IPS-18c (cell line): ENCODE measurements around the gene GEMIN2.
A peak's percentile ranks its signal among the peaks of the same experiment; 100 is the strongest.
"Not testable (repeated sequence)": the region's sequence is repeated elsewhere in the genome, so short reads cannot be mapped to it uniquely, and the experiment has no call there.

ENCODE experiments used
- H3K4me3 ChIP-seq: 2 replicates; pipeline ENCODE4 v1.7.0; 2013; ENCODE audit warnings: low read depth, mild to moderate bottlenecking, low read length, moderate library complexity; ENCODE audit not compliant: insufficient read depth
- H3K9me3 ChIP-seq: one replicate; pipeline ENCODE4 v1.6.1; 2013; ENCODE audit warnings: mild to moderate bottlenecking, low read length, moderate library complexity; ENCODE audit not compliant: control insufficient read depth, insufficient read depth

Gene GEMIN2, protein sequence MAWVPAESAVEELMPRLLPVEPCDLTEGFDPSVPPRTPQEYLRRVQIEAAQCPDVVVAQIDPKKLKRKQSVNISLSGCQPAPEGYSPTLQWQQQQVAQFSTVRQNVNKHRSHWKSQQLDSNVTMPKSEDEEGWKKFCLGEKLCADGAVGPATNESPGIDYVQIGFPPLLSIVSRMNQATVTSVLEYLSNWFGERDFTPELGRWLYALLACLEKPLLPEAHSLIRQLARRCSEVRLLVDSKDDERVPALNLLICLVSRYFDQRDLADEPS

DNA sequence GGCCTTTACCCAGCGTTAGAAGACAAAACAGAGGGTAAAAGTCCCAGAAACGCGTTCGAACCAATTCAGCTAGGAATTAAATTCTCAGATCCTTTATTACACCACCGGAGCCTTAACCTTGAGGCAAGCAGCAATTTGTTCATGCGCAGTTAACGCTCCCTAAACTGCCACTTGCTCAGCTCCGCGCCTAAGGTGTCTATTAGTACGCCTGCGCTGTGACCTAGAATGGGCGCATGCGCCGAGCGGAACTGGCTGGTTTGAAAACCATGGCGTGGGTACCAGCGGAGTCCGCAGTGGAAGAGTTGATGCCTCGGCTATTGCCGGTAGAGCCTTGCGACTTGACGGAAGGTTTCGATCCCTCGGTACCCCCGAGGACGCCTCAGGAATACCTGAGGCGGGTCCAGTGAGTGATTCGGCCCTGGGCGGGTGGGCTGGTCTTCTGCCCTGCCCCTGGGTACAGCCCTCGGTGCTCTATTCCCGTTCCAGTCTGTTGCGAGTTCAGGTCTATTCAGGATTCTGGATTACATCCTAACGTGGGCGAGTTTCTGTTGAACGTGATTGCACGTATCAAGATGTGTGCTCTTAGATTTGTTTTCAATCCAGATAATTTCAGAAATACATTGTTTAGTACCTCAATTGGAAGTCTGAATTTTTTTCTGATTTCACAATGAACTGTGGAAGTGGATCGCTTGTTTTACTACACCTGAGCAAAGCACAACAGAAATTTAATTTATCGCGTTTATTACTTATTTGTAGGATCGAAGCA is at the start of gene GEMIN2:
TSS of gene GEMIN2 (plus strand) at position 251 of the 766 bp plus-strand sequence. CDS start at position 267, 16 bp downstream.
- no peaks in the 10 kb centered on the region for H3K9me3 ChIP-seq
- peak within 1 kb of the TSS; percentile 87 for H3K4me3 ChIP-seq

DNA sequence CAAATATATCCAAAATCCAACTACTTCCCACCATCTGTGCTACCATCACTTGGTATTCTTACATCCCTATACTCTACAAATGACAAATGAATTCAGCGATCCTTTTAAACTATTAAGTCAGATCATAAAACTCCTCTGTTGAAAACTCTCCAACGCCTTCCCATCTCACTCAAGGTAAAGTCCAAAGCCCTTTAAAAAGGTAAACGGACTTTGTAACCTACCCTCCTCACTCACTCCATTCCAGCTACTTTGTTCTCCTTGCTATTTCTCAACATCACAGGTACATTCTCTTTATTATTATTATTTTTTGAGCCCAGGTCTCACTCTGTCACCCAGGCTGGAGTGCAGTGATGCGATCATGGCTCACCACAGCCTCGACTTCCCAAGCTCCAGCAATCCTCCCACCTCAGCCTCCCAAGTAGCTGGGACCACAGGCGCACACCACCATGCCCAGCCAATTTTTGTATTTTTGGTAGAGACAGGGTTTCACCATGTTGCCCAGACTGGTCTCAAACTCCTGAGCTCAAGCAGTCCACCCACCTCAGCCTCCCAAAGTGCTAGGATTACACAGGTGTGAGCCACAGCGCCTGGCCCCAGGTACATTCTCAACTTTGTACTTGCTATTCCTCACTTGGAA is 44.8 kb upstream of the GEMIN2 start:
- not testable (repeated sequence) for H3K9me3 ChIP-seq, H3K4me3 ChIP-seq

DNA sequence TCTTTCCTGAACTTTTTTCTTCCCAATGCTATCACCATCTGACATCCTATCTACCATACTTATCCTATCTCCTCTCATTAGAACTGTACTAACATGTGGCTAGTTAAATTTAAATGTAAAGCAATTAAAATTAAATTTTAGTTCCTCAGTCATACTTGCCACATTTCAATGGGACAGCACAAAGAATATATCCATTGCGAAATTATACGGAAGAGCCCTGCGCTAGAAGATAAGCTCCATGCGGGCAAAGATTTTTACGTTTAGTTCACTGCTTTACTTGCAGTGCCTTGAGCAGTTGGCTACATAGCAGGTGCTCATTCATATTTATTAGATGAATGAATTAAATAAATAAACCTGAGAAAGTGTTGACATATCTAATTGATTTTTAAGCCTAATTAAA is 44.2 kb upstream of the GEMIN2 start:
- Histone ChIP-seq H3K9me3 (no peaks in the 10 kb centered on the region), H3K4me3 (no peak overlapping the region)

DNA sequence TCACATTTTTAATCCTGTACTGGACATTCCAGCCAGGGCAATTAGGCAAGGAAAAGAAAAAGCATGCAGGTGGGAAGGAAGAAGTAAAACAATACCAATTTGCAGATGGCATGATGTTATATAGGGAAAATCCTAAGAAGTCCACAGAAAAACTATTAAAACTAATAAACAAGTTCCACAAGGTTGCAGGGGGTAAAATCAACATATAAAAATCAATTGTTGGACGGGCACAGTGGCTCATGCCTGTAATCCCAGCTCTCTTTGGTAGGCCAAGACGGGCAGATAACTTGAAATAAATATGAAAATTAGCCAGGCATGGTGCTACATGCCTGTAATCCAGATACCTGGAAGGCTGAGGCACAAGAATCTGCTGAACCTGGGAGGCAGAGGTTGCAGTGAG is 43.0 kb upstream of the GEMIN2 start:
- Histone ChIP-seq H3K9me3 (no peaks in the 10 kb centered on the region), H3K4me3 (no peak overlapping the region)

DNA sequence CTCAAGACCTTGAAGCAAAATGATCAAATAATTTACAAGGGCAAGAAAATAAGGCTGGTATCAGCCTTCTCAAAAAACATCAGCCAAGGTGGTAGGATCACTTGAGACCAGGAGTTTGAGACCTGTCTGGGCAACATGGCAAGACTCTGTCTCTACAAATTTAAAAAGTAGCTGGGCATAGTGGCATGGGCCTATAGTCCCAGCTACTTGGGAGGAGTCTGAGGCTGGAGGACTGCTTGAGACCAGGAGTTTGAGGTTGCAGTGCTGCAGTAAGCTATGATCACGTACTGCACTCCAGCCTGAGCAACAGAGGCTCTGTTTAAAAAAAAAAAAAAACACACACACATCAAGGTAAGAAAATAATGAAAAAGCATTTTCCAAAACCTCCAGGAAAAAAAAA is 33.2 kb upstream of the GEMIN2 start:
- no peak overlapping the region for H3K4me3 ChIP-seq
- no peaks in the 10 kb centered on the region for H3K9me3 ChIP-seq

DNA sequence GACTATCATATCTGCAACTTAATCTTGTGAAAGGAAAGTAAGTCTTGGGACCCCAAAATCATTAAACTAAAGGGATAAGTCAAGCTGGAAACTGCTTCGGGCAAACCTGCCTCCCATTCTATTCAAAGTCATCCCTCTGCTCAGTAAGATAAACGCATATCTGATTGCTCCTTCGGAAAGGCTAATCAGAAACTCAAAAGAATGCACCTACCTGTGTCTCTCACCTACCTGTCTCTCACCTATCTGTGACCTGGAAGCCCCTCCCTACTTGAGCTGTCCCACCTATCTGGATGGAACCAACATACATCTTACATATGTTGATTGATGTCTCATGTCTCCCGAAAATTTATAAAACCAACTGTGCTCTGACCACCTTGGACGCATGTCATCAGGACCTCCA is 31.0 kb upstream of the GEMIN2 start:
- Histone ChIP-seq H3K4me3 (no peak overlapping the region), H3K9me3 (no peaks in the 10 kb centered on the region)

DNA sequence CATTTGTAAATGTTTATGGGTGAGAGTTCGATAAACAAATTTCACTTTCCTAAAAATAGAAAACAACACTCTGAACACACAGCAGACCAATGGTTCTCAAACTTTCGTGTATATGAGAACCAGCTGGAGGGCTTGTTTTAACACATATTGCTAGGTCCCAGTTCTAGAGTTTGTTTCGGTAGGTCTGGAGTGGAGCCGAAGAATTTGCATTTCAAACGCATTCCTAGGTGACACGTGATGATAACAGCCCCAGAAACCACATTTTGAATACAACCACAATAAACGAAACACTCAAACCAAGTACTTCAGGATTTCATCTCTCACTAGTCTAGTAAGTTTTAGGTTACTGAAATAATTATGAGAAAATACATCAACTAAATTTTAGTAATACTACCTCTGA is 28.2 kb upstream of the GEMIN2 start:
- Histone ChIP-seq H3K9me3 (no peaks in the 10 kb centered on the region), H3K4me3 (no peak overlapping the region)

DNA sequence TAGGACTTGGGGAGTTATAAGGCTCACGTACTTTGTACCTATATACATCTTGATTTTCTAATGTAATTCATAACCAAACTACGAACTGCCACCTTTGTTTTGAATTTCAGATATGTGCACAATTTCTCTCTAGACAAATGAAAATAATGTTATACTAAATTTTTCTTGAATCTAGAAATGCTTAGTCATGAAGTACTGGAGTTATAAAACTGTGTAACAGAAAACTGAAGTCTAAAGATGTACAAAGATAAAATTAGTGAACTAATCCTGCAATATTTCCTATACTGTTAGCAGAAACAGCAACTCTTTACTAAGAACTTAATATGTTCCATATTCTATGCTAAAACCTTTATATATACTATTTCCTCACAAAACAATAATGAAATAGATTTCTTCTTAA is 26.6 kb upstream of the GEMIN2 start:
- Histone ChIP-seq H3K4me3 (no peak overlapping the region), H3K9me3 (no peaks in the 10 kb centered on the region)

DNA sequence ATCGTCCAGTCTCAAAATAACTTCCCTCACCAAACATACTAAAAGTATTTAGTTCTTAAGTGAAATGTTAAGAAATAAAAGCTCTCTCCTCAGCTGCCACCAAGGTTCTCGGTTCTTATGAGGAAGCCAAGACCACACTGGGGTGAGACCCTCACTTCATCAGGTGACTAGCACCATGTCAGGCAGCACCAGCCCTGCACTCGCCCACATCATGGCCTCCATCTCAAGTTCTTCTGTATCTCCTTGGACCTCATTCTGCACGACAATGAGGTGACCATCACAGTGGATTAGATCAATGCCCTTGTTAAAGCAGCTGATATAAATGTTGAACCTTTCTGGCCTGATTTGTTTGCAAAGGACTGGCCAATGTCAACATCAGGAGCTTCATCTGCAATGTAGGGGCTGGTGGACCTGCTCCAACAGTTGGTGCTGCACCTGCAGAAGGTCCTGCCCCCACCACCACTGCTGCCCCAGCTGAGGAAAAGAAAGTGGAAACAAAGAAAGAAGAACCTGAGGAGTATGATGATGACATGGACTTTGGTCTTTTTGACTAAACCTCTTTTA is 23.5 kb upstream of the GEMIN2 start:
- Histone ChIP-seq H3K4me3 (no peak overlapping the region), H3K9me3 (no peaks in the 10 kb centered on the region)

DNA sequence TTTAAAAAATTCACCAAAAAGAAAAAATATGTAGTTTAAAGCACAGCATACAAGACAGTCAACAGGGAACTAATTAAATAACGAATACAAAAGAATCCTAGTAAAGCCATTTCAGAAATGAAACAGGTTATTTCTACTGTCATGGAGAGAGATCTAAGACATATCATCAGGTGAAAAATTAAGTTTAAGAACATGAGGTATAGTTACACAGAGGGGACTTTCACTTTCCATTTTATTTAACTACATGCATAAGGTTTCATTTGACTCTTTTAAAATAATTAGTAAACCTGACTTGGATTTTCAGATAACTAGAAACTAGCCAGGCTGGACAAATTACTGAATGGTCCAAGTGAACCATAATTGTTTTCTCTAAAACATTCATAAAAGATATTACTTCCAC is 22.4 kb upstream of the GEMIN2 start:
- Histone ChIP-seq H3K9me3 (no peaks in the 10 kb centered on the region), H3K4me3 (no peak overlapping the region)

DNA sequence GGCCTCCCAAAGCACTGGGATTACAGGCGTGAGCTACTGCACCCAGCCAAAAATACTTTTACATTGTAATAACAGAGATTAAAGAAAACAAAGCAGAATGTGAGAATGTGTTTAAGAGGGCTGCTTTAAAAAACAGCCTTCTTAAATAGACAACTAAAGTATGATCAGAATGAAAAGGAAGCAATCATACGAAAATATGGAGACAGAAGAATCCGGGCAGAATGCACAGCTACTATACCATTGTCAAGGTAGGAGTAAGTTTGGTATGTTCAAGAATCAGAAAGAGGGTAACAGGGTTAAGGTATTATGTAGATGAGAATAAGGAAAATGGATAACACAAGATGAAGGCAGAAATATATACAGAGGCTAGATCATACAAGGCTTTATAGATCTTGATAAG is 19.6 kb upstream of the GEMIN2 start:
- H3K9me3 ChIP-seq: no peaks in the 10 kb centered on the region

DNA sequence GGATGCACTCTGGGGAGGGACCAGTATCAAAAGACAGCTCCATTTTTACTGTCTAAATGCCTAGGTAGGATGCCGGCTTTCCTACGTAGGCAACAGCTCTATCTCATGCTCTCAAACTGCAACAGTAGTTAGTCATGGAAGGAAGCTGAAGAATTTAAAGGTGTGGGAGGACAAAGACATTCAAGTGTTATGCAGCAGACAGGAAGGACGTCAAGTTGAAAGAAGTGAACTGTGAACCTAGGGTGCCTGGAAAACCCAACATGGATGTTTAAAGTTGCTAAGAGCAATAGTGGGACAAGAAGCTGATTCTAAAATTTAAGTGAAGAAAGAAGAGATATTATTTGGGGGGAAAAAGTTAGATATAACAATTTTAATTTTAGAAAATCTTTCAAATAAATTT is 17.0 kb upstream of the GEMIN2 start:
- H3K4me3 ChIP-seq: no peak overlapping the region

More for the DNA sequence above, 19.6 kb upstream of the GEMIN2 start:
- no peak overlapping the region for H3K4me3 ChIP-seq

DNA sequence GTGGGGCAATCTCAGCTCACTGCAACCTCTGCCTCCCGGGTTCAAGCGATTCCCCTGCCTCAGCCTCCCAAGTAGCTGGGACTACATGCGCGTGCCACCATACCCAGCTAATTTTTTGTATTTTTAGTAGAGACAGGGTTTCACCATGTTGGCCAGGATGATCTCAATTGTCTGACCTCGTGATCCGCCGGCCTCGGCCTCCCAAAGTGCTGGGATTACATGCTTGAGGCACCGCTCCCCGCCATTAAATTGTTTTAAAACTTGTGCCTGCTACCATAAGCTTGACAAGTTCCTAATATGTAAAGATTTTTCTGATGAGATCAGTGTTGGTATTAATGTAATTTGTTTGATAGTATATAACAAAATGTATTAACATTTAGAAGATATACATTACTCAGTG is 14.9 kb upstream of the GEMIN2 start:
- H3K4me3 ChIP-seq, H3K9me3 ChIP-seq: not testable (repeated sequence)

More for the DNA sequence above, 17.0 kb upstream of the GEMIN2 start:
- no peaks in the 10 kb centered on the region for H3K9me3 ChIP-seq

DNA sequence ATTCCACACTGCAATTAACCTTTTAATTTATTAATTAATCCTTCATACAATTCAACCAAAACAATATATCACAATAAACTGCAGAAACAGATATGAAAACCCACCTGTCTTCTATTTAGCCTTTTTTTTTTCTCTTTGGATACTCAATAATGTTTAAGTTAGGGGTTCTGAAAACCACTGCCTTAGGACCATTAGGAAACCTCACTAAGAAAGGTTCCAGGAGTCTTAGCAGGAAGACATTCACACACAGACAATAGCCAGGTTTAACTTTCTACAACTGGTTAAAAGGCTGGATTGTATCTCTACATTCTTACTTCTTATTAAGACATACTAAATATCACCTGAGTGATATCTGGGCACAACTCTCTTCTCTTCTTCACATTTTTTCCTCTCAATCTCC is 14.4 kb upstream of the GEMIN2 start:
- no peaks in the 10 kb centered on the region for H3K9me3 ChIP-seq
- H3K4me3 ChIP-seq: no peak overlapping the region

DNA sequence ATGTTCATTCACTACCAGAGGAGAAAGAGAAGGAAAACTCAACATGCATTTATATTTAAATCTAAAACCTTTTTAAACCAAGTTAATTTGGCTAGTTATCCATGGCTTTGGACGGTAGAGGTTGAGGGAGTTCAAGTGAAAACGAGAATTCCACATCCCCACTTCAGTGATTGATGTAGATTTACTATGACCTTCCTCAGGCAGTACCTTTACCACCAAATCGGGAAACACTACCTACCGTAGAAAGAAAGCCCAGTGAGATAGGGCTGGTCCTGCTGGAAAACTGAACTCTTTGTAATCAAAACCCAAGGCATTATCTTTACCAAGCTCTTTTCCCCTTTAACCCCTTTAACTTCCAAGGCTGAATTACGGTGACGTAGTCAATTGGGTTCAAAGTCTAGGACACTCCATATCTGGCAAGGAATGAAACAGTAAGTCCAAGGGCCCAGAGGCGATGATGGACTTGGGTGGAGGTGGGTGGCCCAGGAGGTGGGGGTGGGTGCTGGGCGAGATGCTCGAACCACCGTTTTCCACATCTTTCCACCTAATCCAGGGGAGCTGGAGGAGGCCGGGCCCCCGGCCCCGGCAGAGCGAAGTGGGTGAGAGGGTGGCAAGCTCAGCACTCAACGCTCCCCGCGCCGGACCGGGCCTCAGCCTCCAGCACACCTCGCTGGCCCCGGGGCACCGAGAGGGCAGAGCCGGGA is 11.7 kb upstream of the GEMIN2 start:
- H3K4me3 ChIP-seq: peak overlapping the region; percentile 82
- H3K9me3 ChIP-seq: no peaks in the 10 kb centered on the region

DNA sequence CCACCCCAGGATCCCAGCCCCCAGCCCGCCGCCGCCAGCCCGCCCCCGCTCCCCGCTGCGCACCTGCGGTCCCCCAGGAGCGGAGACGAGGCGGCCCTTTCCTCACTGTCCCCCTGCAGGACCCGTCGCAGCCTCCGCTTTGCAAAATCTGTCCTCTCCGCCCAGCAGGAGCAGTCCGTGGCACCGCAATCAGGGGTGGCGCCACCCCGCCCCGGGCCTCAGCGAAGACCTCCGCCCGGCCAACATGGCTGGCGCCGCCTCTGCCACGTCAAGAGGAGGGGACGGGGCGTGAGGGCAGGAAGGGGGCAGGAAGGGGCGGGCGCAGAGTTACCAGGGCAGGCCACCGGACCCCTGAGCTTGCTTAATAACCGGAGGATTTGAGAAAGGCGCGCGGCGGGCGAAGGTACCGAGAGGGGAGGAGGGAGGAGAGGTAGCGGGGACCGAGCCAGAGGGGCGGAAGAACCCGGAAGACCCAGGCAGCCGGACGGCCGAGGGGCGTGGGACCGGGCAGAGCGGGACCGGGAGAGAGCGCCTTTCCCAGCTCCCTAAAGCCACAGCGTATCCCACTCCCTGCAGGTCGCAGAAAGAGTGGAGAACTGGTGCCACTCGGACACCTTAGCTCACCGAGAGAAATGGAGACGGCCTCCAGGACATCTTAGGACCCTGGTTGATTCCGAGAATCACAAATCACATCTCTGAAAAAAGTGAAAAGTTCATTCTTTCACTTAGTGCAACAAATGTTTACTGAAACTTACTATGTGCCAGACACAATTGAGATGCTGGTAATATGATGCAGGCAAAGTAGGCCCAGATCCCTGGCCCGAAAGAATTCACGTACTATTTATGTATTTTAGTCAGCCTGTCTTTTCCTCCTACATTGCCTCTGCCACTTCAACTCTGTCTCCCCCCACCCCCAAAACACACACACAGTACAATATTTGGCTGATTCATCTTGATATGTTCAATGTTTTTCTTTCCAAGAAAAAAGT is 10.9 kb upstream of the GEMIN2 start, which contains the start of gene SEC23A:
TSS of gene SEC23A (minus strand) at position 267 of the 989 bp plus-strand sequence. CDS start 7,117 bp downstream, outside the sequence.
- no peaks in the 10 kb centered on the region for H3K9me3 ChIP-seq
- H3K4me3 ChIP-seq: peak within 1 kb of the TSS; percentile 82
